ENCODE results near the gene TUBGCP4.

TUBGCP4 gene

DNA sequence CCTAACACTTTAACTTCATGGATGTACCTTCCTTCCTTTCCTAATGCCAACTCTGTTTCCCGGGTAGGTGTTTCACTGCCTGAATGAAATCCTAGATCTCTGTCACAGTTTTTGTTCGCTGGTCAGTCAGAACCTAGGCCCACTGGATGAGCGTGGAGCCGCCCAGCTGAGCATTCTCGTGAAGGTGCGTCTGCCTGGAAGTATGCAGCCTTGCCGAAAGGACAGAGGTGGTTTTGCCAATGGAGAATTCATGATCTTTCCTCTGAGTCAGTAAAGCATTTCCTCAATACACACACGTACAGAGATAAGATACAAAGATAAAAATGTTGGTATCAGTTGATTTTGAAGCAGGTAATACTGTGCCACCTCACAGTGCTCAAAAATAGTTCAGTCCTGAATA lies 32.7 kb downstream of the TUBGCP4 start:
- no peak for DNase-seq (ENCODE audit: low read depth)

DNA sequence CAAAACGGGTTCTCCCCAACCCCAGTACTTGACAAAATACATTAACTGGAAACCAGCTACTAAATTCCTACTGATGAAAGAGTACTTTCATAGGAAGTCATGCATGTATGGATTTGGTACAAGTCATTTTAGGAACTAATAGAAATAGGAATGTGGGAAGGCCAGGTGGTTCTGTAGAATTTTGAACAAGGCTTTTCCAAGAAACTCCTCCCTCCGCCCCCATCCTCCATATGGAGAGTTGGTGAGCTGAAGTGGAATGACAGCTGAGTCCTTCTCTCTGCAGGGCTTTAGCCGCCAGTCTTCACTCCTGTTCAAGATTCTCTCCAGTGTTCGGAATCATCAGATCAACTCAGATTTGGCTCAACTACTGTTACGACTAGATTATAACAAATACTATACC lies 33.2 kb downstream of the TUBGCP4 start:
- DNase-seq (ENCODE audit: low read depth) = no peak

DNA sequence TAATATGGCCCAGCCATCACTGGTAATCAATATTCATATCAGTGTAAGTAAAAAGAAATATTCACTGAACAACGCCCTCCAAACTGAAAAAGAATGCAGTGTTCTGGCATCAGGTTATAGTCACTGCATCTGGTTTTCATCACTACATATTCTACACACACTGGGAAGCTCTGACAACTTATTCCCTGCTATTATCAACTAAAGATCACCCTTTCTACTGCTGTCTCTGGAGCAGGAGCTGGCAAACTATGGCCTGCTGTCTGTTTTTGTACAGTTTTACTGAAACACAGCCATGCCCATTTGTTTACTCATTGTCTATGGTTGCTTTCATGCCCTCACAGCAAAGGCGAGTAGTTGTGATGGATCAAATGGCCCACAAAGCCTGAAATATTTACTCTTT lies 35.3 kb downstream of the TUBGCP4 start:
- DNase-seq (ENCODE audit: low read depth) = no peak

DNA sequence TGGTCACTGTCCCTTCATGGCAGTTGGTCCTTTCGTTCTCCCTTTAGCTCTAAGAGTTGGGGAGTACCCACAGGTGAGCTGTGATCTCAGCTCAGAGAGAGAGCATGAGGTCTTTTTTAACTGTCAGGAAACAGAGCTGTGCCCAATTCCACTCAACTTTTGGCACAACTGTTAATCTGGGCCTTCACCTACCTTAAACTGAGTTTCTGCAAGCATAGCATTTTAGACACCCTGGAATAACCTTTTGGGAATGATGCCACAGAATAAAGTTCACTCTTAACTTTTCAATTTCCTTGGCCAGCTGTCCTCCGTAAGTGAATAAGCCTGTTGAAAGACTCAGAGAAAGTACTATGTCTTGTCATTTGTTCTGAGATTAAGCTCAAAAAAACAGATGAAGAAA lies 35.9 kb downstream of the TUBGCP4 start:
- DNase-seq (ENCODE audit: low read depth) = no peak

DNA sequence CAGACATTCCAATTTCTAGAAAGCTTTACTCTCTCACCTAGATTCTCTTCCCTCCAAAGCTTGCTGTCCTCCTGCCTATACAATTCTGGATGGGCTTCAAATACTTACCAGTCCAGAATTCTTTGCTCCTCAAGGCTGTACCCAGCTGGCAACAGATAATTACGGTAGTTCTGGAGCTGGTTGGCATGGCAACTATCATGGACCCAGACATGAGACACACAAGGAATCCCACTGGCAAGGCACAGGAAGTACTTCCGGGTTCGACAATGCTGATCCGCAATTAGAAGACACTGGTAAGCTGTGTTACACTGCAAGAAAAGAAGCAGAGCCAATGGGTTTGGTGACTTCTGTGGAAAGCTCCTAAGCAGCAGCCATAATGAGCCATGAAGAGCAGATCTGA lies 37.9 kb downstream of the TUBGCP4 start:
- DNase-seq (ENCODE audit: low read depth) = no peak

DNA sequence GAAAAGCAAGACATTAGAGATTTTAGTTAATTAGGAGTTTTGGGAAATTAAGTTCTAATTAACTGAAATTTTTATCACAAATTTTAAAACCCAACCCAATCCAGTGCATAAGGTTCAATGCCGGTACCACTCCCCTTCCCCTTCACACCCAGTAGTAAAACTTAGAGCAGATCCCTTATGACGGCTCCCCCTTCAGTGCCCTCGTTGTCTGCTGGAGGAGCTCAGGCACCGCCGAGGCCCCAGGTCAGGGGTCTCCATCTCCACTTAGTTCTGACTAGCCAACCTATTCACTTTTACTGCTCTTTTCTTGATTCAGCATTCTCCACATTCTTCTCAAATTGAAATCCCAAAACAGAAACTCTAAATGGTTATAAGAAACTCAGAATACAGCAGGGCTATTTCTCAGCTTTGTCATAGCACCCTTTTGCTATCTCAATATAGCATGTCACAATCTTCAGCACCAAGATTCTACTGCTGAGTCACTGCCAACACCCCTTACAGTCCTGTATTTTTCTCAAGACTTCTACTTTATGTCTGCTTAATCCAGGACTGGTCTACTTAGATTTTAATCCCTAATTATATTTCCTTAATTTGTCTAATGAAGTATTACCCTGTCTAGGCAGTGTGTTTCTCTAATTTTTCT lies 39.8 kb downstream of the TUBGCP4 start:
- no peak for DNase-seq (ENCODE audit: low read depth)

DNA sequence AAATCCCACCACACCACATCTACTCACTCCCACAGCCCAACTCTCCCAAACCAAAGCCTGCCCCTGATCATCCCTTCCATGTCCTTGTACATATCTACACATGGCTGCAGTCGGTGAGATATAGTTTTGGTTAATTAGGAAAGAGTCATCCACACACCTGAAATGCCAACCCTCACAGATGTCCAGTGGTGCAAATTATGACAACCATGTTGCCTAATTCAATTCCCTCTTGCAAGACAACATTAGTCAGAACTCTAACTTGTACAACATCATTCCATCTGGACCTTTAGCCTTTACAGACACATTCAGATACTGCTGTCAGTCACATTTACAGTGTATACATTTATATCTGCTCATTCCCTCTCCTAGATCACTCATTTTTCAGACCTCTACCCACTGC lies 41.2 kb downstream of the TUBGCP4 start:
- no peak for DNase-seq (ENCODE audit: low read depth)

DNA sequence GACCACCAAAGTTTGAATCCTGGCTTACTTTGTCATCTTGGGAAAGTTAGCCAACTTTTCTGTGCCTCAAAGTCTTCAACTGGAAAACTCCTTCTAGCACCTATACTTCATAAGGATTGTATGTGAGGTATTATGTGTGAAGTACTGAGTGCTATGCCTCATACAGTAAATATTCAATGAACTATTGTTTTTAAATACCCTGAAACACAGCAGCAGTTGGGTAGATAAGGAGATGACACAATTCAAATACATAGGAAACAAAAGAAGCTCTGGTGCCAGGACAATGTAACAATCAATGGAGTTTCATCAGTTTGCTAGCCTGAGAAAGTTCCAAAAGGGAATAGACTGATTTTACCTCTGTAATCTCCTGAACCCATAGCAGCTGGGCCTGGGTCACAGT lies 43.3 kb downstream of the TUBGCP4 start:
- DNase-seq (ENCODE audit: low read depth) = no peak

DNA sequence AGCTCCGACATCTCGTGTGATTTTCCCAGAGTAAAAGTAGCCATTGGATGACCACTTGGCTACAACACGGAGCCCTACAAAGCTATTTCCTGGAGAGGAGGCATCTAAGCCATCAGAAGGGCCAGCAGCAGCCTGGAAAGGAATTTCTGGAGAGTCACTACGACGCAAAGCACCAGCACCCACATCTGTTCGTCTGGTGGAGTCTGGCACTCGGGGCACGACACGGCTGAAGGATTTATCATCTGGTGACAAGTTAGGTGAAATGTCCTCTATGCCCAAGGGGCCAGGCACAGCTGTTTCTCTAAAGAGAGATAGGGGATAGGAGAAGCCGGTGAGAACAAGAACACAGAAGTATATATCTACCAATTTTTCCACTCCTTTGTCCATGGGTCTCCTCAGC lies 49.5 kb downstream of the TUBGCP4 start:
- DNase-seq (ENCODE audit: low read depth) = no peak

DNA sequence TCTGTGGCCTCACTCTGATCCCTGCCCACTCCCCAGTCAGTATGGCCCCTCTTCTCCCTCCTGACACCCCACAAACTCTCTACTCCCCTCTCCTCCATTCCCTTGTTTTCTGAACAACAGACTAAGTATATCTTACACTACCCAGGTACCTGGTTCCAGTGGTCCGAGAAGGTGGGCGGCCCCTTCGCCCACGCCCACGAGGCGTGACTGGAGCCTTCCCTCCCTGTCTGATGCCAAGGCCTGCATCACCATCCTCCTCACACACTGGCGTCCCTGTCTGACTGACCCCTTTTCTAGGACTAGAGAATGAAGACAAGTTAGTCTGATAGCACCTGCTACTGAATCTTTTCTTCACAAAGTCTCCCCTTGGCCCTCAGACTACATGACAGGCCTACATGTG lies 50.0 kb downstream of the TUBGCP4 start:
- DNase-seq (ENCODE audit: low read depth) = no peak

DNA sequence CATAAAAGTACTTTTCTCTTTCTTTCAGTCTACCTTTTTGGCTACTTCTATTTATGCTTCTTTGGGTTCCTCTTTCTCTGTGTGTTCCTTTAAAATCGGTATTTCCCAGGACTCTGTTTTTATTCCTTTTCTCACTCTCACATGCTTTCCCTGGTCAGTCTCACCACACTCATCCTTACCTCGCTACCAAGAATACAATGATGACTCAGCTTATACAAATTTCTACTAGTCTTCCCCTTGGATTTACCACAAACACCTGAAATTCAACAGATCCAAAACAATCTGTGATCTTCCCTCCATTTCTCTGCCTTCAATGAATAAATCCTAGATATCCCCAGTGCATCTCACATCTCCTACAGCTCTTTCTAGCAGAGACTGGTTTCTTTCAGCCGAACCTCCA lies 52.9 kb downstream of the TUBGCP4 start:
- no peak for DNase-seq (ENCODE audit: low read depth)

DNA sequence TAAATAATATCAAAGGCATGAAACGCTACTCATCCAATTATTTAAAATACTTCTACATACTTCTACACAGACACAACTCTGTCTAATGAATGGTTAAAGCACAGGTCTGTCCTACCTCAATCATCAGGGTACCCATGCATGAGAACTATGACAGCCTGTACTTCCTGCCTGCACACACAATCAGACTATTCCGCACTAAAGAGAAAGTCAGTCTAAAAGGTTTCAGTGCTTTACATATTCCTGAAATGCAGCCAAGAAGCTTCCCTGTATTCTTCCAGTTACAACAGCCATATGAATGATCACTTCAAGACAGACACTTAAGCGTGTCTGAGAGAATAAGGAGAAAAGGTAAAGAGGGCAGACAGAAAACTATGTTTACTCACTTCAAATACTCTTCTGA lies 58.8 kb downstream of the TUBGCP4 start:
- no peak for DNase-seq (ENCODE audit: low read depth)

DNA sequence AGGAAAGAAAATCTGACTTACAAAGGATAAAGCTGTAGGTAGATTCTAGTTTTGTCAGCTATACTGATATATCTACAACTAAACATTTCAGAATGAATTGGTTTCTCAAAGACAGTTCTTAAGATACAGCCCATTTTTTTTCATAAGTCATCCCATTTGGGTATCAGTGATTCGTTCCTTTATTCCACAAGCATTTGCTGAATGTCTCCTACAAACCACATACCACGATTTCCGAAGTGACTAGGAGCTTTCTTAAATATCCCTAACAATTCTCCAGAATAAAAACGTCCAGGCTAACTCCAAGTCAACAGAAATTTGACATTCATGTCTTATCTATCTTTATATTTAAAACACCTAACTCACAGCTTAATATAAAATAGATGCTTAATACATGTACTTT lies 62.3 kb downstream of the TUBGCP4 start:
- no peak for DNase-seq (ENCODE audit: low read depth)

DNA sequence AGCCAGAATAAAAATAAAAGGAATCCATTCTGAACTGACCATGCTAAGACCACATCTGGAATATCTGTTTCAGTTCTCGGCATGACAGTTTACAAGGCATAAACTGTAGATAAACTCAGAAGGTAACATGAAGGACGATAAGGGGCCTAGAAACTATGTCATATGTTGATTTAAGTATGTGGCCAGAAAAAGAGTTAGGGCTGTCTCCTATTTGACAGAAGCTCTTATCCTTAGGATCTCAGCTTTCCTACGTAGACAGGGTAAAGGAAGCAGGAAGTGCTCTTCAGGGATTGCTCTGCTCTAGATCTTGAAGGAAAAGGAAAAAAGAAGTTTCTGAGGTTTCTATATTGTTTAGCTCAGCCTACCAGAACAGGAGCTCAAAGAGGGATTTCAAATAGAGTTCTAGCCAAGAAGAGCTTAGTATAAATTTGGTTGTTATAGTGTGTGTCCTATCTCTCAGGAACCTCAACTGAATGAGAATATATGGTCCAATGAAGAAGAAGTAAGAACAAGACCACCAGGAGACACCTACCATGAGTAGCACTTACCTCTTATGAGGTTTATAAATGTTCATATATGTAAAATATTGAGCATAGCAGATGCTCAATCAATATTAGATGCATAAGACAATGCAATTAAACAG lies 62.9 kb downstream of the TUBGCP4 start:
- DNase-seq (ENCODE audit: low read depth) = no peak

DNA sequence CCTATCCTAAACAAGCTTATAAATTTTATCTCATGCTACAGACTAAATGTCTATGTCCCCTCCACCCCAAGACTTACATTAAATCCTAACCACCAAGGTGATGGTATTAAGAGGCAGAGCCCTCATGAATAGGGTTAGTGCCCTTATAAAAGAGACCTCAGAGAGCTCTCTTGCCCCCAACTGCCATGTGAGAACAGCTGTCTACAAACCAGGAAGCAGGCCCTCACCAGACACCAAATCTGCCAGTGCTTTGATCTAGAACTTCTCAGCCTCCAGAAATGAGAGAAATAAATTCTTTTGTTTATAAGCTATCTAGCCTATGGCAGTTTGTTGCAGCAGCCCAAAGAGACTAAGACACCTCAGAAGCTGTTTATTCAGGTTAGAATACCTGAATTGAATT lies 63.5 kb downstream of the TUBGCP4 start:
- DNase-seq (ENCODE audit: low read depth) = no peak

DNA sequence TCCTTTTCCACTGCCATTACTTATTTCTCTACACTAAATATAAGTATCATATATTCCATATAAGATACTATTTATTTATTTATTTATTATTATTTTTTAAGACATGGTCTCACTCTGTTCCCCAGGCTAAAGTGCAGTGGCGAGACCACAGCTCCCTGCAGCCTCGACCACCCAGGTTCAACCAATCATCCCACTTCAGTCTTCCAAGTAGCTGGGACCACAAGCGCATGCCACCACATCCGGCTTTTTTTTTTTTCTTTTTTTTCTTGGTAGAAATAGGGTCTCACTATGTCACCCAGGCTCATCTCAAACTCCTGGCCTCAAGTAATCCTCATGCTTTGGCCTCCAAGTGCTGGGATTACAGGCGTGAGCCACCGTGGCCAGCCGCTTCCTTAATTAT lies 65.5 kb downstream of the TUBGCP4 start:
- DNase-seq (ENCODE audit: low read depth) = no peak

DNA sequence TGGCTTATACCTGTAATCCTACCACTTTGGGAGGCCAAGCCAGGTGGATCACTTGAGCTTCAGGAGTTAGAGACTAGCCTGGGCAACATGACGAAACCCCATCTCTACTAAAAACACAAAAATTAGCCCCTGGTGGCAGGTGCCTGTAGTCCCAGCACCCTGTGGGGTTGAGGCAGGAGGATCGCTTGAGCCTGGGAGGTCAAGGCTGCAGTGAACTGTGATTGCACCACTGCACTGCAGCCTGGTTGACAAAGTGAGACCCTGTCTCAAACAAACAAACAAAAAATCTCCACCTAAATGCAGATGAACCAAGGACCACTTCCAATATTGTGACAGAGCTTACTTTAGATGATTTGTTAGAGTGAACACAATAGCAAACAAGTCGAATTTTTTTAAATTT lies 68.4 kb downstream of the TUBGCP4 start:
- no peak for DNase-seq (ENCODE audit: low read depth)

DNA sequence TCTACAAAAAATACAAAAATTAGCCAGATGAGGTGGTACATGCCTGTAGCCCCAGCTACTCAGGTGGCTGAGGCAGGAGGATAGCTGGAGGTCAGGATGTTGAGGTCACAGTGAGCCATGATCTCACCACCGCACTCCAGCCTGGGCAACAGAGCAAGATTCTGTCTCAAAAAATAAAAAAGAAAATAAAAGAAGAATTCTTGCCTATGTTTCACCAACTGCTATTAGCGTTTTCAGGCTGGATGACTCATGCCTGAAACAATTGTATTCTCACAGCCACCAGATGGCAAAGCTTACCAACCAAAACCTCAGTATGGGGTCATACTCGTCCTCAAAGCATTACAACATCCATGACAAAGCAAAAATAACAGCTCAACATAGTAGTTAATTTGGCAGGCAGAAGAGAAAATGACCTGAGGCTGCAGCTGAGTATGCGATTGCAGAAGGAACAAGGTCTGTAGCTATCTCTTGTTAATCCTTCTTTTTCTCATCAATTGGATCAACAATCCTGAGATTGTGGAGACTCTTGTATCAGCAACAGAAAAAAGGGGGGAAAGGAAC lies 69.9 kb downstream of the TUBGCP4 start:
- peak; percentile 71 for DNase-seq (ENCODE audit: low read depth)

DNA sequence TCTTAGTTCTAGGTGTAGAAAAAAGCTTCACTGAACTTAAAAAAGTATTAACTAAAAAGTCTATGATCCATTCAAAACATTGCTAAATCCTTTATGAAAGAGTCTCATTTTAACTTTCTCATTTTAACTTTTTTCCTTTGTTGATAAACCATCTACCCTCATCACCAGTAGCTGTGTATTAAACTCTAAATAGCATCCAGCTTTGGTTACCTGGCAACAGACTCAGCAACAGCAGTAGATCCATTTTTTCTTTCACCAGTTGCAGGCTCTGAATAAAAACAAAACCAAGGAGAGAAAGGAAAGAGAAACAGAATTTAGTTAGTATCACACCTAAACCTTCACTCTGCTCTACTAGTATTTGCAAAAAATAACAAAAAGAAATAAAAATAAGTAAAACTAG lies 70.4 kb downstream of the TUBGCP4 start:
- peak; percentile 4 for DNase-seq (ENCODE audit: low read depth)

DNA sequence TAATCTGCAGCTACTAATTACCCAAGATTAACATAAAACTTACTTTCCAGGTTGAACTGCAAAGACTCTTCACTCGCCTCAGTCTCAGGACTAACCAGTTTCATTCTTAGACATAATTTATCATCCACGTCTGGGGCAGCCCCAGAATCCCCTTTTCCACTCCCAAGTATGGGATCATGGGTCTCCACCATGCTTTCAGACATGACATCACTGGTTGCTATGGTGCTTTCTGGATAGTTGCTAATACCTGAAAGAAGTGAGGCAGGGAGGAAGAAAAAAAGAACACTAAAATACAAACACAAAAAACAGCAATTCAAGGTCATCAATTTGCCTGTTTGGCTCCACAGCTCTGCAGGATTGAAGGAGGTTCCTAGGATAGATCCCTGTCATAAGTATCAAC lies 75.4 kb downstream of the TUBGCP4 start:
- DNase-seq (ENCODE audit: low read depth) = no peak

DNA sequence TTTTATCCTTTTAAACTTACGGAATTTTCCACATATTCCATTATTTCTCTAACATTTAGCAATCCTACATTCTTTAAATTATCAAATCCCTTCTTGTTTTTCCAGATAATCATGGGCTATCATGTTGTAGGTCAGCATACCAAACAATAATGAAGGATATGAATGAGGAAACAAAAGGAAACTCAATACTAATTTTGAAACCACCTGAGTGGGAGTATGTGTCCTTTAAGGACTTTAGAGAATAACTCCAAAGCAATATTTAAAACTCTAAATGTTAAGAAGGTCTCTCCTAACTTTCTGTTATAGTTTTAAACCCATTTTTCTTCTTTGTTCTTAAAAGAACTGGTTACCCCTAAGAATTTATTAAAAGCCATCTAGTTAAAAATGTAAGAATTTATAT lies 79.1 kb downstream of the TUBGCP4 start:
- no peak for DNase-seq (ENCODE audit: low read depth)
